HG02970 (cell line): ENCODE data around the gene EFCAB5.
"Not testable (repeated sequence)": the region's sequence is repeated elsewhere in the genome, so short reads cannot be mapped to it uniquely, and the experiment has no call there.

ENCODE experiments used
- ATAC-seq: cut with Tn5 transposase; IDR thresholded peaks from one replicate; pipeline ENCODE4 v1.9.1; 2021; ENCODE audit warnings: mild to moderate bottlenecking, moderate library complexity, moderate number of reproducible peaks; ENCODE audit not compliant: unreplicated experiment, low FRiP score

The EFCAB5 gene

DNA sequence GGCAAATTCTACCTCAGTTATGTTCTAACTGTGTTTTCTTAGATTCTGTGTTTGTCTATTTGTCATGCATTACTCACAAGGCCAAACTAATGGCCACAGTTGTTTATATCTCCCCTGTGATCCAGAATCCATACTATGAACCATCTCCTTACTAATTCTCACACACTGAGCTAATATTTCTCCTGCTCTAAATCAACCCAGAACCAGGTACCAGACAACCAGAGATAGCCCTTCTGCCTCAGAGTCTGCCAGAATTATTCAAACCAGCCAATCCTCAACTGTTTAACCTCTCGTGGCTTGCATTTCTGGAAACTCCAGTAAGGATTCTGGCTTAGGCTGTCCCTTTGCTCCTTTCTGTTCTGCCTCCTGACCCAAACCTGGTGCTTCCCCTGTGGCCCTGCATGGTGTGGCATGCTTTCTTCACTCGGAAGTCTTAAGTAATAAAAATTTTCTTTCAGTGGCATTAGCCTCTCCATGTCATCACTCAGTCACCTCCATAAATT, 59.4 kb downstream of the EFCAB5 start:
- ATAC-seq = no peak

DNA sequence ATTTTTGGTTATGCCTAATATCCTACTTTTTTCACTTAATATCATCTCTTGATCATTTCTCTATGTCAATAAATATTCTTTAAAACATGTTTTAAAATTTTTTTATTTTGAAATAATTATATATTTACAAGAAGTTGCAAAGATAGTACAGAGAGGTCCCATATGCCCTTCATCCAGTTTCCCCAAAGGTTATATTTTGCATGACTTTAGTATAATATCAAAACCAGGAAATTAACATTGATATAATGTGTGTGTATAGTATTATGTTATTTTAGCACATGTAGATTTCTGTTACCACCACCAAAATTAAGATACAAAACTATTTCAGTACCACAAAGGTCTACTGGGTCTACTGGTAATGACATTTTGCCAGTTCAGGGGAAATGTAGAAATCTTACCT, 60.7 kb downstream of the EFCAB5 start:
- ATAC-seq = no peak

DNA sequence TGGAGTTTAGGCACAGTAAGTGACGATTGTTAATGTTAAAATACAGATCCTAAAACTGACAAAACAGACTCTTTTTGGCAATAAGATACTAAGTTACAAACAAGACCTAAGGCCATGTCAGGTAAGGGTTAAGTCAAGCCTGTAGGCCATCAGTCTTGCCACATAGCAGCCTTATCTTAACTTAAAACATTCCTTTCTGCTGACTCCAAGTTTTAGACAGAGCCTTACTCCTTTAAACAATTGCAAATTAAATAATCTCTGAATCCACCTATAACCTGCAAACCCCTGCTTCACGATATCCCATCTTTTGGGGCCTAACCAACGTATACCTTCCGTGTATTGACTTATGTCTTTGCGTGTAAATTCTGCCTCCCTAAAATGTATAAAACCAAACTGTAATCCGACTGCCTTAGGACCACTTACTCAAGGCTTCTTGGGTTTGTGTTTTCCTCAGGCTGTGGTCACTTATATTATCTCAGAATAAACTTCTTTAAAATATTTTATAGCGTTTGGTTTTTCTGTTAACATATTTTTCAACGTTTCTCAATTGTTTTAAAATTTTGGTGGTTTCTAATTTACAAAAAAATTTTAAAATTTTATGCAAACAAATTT, 64.4 kb downstream of the EFCAB5 start:
- ATAC-seq = no peak

DNA sequence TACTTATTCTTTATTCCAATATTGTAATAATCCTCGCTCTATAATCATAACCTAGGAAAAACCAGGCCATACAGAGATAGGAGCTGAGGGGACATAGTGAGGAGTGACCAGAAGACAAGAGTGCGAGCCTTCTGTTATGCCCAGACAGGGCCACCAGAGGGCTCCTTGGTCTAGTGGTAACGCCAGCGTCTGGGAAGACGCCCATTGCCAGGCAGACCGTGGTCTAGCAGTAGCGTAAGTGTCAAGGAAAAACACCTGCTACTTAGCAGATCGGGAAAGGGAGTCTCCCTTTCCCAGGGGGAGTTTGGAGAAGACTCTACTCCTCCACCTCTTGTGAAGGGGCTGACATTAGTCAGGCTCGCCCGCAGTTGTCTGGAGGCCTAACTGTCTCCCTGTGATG, 70.5 kb downstream of the EFCAB5 start:
- ATAC-seq = not testable (repeated sequence)

DNA sequence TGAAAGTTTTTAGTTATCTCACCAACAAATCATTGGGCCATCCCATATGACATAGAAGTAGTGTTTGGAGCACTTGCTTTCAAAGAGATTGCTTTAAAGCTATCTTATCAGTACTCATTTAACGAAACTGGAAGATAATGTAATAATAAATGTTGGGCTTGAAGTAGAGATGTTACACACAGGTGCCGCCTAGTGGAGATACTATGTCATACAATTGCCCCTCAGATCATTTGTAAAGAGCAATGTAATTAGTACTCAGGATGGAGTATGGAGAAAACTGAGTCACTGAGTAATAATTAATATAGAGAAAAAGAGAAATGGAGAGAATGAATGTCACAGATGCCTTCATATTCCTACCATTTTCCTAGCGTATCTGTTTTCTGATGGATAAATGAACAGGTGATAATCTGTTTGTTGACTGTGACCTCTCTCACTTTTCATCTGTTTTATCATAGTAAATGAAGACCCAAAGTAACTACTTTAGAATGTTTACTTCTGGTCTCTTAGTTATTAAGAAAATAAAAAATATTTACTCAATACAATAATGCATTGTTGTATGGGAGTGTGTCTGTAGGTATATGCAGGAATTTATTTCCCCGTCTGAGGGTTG, 80.4 kb downstream of the EFCAB5 start:
- ATAC-seq = no peak

DNA sequence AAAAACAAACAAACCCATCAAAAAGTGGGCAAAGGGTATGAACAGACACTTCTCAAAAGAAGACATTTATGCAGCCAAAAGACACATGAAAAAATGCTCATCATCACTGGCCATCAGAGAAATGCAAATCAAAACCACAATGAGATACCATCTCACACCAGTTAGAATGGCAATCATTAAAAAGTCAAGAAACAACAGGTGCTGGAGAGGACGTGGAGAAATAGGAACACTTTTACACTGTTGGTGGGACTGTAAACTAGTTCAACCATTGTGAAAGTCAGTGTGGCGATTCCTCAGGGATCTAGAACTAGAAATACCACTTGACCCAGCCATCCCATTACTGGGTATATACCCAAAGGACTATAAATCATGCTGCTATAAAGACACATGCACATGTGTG, 83.9 kb downstream of the EFCAB5 start:
- ATAC-seq = not testable (repeated sequence)

DNA sequence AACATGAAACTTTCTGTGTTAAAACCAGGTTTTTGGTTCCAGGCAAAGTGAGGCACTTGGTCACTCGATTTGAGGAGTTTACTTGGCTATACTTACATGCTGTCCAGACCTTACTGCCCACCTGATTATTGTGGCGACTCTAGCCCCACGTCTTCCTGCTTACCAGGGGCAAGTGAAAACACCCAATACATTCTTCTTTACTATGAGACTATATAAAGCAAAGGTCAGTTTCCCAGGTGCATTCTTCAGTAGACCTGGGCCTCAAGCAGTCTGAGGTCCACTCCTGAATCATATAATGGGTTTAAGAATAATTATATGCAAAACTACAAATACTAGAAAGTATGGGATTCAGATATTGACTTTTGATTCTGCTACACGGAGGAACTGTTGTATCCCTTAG, 86.2 kb downstream of the EFCAB5 start:
- no peak for ATAC-seq

DNA sequence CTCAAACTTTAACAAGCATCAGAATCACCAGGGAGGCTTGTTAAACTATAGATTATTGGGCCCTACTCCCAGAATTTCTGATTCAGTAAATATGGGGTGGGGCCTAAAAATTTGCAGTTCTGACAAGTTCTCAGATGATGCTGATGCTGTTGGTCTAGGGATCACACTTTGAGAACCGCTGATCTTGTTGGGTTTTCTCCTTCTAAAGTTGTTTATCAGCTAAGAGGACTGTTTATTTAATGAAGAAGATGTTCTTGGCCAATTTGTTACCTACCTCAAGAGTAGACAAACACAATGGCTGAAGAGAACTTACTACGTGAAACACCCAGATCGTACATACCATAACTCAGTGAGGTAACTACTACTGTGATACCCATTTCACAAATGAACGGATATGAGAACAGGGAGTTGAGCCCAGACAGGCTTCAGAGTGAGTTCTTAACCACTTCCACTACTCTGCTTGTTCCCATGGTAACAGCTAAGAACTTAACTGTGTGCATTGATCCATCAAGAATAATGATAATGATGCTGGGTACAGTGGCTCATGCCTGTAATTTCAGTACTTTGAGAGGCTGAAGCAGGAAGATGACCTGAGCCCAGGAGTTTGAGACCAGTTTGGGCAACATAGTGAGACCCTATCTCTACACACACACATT, 89.9 kb downstream of the EFCAB5 start:
- no peak for ATAC-seq

DNA sequence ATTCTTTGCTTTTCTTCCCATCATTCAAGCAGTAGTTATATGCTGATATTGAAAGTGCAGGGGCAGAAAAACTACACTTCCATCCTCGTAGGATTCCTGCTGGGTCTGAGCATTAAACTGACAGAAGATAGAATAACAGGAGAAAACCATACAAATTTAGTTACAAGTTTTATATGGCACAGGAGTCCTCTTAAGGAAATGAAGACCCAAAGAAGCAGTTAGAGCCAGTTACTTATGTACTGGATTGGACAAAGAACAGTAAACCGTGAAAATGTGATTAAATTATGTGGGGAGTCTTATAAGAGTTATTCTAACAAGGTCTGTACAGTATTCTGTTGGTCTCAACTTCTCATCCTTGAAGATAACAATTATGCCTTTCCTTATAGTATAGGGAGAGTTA, 93.9 kb downstream of the EFCAB5 start:
- ATAC-seq = no peak

DNA sequence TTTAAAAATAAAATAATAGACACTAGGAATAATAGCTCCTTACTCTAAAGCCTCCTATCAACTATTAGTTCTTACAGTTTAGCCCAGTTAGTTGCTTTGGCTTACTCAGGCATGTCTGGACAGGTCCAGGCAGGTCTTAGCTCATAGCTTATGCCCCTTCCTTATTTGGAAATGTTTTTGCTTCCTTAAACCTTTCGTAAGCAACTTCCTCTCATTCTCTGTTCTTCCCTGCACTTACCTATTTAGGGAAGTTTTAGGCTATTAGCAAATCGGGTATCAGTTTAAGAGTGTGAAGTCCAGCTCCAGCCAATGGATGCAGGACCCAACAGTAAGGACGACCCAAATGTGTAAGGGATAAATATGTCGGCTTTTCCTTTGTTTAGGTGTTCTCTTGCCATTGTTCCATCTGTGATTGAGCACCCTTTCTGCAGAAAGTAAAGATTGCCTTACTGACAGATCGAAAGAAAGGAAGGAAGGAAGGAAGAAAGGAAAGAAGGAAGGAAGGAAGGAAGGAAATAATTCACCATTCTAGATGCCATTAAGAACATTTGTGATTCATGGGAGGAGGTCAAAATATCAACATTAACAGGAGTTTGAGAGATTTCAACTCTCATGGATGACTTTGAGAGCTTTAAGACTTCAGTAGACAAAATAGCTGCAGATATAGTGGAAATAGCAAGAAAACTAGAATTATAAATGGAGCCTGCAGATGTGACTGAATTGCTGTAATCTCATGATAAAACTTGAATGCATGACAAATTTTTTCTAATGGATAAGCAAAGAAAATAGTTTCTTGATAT, 99.5 kb downstream of the EFCAB5 start:
- ATAC-seq = not testable (repeated sequence)

DNA sequence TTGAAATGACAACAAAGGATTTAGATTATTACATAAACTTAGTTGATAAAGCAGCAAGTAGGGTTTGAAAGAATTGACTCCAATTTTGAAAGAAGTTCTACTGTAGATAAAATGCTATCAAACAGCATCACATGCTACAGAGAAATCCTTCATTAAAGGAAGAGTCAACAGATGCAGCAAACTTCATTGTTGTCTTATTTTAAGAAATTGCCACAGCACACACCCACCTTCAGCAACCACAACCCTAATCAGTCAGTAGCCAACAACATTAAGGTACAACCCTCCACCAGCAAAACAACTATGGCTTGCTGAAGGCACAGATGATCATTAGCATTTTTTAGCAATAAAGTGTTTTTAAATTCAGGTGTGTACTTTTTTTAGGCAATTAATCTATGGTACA, 100.1 kb downstream of the EFCAB5 start:
- ATAC-seq = no peak

DNA sequence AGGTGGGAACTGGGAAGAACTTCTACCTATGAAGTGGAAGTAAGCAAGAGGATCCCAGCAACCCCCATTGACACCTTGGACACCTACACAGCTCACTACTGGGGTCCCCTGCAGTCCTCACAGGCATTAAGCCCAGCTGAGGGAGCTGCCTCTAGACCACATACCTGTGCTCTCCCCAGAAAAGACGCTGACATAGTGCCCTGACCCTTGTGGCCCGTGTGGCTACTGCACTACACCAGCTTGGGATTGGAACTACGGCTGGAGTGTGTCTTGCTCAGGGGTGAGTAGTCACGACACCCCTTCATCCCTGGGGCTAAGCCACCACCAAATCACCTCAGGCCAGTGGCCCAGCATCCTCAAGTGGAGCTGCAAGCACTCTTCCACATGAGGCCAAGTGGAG, 120.9 kb downstream of the EFCAB5 start:
- ATAC-seq = no peak

DNA sequence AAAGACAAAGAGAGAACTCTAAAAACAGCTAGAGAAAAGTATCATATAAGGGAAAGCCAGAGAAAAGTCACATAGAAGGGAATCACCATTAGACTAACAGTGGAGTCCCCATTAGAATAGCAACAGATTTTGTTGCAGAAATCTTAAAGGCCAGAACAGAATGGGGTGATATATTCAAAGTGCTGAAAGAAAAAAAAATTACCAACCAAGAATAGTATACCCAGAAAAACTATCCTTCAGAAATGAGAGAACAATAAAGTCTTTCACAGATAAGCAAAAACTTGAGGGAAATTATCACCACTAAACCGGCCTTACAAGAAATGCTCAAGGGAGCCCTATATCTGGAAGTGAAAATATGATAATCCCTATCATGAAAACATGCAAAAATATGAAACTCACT, 123.3 kb downstream of the EFCAB5 start:
- ATAC-seq = no peak

DNA sequence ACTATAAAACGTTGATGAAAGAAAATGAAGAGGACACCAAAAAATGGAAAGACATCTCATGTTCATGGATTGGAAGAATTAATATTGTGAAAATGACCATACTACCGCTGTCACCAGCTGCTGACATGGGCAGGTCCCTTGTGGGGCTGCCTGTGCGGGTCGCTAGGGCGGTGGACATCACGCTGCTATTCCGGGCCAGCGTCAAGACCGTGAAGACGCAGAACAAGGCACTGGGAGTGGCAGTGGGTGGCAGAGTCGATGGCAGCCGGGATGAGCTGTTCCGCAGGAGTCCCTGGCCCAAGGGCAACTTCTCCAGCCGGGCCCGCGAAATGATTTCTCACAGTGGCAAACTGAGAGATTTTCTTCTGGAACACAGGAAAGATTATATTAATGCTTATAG, 127.0 kb downstream of the EFCAB5 start:
- ATAC-seq = no peak

DNA sequence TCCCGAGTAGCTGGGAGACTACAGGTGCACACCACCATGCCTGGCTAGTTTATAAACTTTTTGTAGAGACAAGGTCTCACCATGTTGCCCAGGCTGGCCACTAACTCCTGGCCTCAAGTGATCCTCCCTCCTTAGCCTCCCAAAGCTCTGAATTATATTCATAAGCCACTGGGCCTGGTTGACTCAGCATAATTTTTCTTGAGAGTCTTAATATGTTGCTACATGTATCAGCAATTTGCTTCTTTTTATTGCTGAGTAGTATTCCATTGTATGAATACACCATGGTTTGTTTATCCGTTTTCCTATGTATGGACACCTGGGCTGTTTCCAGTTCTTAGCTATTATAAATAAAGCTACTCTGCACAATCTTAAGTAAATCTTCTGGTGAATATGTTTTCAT, 132.8 kb downstream of the EFCAB5 start:
- no peak for ATAC-seq

DNA sequence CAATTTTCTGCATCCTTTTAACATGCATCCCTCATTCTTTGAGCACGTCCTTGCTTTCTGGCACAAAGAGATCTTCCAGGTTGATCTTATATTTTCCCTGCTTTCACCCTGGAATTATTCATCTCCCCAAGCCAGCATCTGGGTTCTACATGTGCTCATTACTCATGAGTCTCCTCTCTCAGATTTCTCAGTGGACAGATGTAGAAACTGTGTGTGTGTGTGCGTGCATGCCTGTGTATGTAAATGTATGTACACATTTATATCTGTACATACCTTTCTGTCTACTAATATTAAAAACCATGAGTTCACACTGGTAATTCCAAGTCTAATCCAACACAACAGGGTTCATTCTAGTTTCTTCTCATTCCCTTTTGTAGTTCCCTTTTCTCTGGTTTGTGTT, 133.3 kb downstream of the EFCAB5 start:
- ATAC-seq = no peak

DNA sequence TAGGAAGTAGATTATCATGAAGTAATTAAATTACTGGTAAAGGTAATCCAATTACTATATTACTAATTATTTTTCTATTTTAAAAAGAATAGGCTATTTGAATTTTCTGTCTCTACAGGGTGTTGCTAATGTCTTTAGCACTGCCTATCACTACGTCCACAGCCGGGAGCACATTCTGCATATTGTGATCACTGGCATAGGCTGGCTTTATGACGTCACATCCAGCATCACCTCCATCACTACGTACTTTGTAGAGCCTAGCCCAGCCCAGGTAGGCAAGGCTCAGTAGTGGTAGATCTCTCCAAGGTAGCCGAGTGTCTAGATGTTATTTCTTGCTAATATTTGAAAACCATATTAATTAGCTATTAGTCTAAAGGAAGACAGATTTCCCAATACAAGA, 141.3 kb downstream of the EFCAB5 start:
- no peak for ATAC-seq

DNA sequence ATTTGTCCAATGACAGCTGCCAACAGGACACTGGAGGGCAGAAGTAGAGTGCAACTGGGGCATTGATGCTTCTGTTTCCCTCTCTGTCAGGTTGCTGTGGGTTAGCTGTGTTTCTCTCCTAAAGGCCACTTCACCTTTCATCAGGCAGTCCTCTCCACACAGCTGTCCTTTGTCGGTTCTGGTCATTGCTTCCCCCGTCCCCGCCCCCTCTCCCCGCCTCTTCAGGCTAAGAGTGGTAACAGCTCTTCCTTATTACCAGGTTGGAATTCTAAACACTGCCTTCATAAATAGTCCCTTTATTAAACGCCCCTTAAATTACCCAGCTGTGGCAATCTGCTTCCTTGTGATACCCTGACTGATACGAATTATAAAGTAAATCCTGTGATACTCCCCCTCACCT, 143.4 kb downstream of the EFCAB5 start:
- ATAC-seq = no peak

DNA sequence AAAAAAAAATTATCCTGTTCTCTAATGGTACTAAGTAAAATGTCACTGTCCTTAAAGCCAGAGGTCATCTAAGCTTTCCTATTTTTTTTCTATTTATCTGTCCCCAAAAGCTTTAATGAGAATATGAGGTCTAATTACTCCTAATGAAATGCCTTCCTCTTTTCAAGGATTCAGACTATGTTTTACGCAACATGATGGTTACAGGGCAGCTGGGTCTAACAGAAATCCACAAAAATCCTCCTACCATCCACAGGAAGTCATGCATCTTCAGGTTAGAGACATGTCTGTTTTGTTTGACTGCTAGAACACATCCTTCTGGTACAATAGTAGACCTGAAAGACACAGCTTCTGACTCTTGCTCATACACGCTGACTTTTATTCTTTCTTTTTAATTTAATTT, 145.5 kb downstream of the EFCAB5 start:
- ATAC-seq = no peak

DNA sequence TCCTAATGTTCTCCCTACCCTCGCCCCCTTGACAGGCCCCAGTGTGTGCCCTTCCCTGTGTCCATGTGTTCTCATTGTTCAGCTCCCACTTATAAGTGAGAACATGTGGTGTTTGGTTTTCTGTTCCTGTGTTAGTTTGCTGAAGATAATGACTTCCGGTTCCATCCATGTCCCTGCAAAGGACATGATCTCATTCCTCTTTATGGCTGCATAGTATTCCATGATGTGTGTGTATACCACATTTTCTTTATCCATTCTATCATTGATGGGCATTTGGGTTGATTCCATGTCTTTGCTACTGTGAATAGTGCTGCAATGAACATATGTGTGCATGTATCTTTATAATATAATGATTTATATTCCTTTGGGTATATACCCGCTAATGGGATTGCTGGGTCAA, 146.0 kb downstream of the EFCAB5 start:
- not testable (repeated sequence) for ATAC-seq

DNA sequence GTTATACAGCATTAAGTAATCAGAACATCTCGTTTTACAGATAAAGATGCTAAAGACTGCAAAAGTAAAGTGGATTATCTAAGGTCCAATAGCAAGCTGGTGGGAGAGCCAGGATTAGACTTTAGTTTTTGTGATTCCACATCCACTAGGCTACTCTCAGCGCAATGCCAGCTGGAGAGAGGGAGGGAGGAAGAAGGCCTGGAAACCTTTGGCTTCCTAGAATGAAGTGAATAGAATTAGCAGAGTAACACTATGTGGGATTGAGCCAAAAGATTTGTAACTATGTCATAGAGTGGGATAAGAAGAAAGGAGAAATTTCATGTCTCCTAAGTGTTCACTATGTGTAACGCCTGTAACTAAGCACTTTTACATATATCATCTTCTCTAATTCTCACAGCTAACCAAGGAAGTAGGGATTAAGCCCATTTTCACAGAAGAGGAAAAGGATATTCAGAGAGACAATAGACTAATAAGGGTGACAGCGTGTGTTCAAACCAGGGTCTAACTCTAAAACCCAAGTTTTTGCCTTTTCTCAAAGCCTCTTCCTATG, 149.8 kb downstream of the EFCAB5 start:
- ATAC-seq = no peak
